Activated T-cell treated with anti-CD3 and anti-CD28 coated beads, Interleukin-2, amount 50 U/mL, for 1 hour (primary cell): ENCODE results near the gene HSPA1L.
"Not testable (repeated sequence)": the region's sequence is repeated elsewhere in the genome, so short reads cannot be mapped to it uniquely, and the experiment has no call there.

Source experiments
- DNase-seq: peaks from one replicate; pipeline ENCODE4 v3.0.0-alpha.2; 2020

Gene HSPA1L

DNA sequence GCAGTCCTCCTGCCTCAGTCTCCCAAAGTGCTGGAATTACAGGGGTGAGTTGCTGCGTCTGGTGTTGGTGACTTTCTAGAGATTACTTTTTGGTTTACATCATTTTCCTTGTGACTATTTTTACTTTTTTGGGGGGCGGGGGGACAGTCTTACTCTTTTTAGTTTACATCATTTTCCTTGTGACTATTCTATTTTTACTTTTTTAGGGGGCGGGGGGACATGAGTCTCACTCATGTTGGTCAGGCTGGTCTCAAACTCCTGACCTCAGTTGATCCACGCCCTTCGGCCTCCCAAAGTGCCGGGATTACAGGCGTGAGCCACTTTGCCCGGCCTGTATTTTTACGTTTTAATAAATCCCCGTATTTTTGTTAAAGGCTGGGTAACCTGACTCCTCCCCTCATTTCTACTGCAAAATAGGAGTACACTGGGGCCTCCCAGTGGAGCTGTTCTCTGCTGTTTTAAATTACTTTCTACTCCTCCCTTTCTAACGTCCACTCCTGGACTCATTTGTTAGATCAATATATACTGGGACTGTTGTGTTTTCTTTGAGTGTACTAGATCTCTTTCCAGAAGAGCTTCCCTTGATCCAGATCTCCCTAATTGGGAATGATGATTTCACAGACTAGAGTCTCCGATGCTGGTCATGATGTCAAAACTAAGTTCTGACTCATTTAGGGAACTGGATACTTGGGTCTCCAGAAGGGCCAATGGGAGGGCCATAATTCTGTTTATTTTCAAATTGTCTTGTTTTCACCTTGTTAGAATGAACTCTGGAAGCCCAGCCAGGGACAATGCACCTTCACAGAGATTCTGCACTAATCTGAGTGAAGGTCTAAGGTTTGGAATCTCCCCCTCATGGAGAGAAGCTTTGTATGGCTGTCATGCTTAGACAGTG lies 21.6 kb upstream of the HSPA1L start:
- no peak for DNase-seq

DNA sequence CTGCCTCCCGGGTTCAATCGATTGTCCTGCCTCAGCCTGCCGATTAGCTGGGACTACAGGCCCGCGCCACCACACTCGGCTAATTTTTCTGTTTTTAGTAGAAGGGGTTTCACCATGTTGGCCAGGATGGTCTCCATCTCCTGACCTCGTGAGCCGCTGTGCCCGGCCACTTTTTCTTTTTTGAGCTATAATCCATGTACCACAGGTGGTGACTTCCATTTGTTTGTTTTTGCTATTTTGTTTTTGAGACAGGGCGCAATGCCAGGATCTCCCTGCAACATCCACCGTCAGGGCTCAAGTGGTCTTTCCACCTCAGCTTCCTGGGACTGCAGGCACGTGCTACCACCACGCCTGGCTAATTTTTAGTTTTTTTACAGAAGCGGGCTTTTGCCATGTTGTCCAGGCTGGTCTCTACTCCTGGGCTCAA lies 21.0 kb upstream of the HSPA1L start:
- no peak for DNase-seq

DNA sequence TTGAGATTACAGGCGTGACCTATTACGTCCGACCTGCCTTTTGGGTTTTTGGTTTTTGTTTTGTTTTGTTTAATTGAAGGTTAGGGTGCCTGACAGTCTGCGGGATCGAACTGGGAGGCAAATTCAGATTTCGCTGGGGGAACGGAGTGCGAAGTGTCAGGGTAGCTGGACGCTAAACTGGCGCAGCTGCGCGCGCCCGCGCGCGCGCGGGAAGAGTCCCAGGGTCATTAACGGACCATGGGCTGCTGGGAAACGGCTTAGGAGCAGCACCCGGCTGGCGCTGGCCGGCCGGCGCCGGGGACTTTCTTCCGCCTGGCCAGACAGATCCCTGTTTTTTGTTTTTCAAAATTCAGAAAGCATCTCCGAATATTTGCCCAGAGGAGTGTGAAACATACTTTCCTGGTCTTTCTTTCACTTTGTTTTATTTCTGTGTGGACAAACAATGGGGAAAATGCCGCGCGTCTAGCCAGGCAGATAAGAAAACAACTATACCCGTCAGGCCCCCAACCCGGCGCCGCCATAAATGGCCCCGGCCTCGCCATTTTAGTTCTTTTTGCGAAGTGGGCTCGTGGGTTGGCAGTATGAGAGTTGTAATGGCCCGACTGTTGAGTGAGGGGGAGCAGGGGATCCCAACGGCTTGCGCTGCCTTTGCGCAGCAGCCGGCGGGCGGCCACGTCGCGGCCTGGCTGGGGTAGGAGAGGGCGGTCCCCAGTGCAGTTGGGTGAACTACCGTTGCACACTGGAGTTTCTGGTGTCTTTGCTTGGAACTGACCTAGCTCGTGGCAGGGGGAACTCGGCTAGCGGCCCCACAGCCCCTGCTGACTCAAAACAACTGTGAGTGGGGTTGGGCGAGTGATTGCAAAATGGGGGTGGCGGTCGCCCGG lies 19.5 kb upstream of the HSPA1L start:
- DNase-seq: peak; percentile 86

DNA sequence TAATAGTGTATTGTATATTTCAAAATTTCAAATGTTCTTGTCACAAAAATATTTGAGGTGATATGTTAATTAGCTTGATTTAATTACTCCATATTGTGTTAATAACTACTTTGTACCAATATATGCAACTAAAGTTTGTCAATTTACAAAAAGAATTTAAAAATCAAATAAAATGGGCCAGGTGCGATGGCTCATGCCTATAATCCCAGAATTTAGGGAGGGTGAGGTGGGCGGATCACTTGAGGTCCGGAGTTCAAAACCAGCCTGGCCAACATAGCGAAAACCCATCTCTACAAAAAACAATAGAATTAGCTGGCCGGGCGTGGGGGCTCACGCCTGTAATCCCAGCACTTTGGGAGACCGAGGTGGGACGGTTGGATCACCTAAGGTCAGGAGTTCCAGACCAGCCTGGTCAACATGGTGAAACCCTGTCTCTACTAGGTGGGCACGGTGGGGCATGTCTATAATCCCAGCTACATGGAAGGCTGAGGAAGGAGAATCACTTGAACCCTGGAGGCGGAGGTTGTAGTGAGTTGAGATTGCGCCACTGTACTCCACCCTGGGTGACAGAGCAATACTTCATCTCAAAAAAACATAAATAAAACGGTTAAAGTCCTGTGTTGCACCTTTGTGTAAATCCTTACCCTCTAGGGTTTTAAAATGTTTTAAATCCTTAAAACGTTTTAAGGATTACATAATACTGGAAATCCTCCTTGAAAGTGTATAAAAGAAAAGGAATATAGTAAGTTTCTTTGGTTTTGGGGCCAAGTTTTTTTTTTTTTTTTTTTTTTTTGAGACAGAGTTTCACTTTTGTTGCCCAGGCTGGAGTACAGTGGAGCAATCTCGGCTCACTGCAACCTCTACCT lies 16.5 kb upstream of the HSPA1L start:
- DNase-seq: no peak

DNA sequence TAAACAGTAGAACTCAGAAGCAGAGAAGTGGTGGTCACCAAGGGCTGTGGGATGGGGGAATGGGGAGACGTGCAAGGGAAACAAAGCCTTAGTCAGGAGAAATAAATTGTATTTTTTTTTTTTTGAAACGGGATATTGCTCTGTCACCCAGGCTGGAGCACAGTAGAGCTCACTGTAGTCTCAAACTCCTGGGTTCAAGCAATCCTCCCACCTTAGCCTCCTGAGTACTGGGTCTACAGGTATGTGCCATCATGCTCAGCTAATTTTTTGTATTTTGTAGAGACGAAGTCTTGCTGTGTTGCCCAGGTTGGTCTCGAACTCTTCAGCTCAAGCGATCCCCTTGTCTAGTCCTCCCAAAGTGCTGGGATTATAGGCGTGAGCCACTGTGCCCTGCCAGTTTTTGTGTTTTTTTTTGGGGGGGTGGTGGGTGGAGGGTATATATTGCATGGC lies 15.8 kb upstream of the HSPA1L start:
- DNase-seq: no peak

DNA sequence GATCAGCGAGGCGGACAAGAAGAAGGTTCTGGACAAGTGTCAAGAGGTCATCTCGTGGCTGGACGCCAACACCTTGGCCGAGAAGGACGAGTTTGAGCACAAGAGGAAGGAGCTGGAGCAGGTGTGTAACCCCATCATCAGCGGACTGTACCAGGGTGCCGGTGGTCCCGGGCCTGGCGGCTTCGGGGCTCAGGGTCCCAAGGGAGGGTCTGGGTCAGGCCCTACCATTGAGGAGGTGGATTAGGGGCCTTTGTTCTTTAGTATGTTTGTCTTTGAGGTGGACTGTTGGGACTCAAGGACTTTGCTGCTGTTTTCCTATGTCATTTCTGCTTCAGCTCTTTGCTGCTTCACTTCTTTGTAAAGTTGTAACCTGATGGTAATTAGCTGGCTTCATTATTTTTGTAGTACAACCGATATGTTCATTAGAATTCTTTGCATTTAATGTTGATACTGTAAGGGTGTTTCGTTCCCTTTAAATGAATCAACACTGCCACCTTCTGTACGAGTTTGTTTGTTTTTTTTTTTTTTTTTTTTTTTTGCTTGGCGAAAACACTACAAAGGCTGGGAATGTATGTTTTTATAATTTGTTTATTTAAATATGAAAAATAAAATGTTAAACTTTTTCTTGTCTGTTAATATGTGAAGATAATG lies 14.7 kb upstream of the HSPA1L start:
- DNase-seq: no peak

DNA sequence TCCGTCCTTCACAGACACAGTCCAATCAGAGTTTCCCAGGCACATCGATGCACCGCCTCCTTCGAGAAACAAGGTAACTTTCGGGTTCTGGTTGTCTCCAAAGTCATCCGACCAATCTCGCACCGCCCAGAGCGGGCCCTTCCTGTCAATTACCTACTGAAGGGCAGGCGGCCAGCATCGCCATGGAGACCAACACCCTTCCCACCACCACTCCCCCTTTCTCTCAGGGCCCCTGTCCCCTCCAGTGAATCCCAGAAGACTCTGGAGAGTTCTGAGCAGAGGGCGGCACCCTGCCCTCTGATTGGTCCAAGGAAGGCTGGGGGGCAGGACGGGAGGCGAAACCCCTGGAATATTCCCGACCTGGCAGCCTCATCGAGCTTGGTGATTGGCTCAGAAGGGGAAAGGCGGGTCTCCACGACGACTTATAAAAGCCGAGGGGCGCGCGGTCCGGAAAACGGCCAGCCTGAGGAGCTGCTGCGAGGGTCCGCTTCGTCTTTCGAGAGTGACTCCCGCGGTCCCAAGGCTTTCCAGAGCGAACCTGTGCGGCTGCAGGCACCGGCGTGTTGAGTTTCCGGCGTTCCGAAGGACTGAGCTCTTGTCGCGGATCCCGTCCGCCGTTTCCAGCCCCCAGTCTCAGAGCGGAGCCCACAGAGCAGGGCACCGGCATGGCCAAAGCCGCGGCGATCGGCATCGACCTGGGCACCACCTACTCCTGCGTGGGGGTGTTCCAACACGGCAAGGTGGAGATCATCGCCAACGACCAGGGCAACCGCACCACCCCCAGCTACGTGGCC lies 12.4 kb upstream of the HSPA1L start, which contains the start of gene HSPA1B:
Gene HSPA1B (plus strand): TSS at position 453 of the 794 bp plus-strand sequence. CDS start 213 bp downstream, at position 666.
- peak; percentile 82 for DNase-seq

DNA sequence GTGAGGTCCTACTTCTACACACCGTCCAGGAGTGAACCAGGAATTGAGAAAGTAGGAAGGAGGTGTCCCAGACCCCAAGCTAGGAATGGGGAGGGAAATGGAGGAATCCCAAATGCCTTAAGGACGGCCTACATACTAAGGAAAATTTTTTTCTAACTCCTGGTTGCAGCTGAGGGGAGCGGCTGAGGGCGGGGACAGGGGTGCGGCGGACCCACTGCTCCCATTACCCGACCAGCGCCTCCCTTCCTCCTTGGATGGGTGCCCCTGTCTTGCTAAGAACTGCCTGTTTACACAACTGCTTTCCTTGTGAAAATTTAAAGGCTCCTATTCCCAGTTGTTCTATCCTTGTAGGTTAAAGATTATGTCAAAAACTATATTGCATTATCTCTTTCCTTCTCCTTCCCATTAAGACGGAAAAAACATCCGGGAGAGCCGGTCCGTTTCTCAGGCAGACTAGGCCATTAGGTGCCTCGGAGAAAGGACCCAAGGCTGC lies 11.8 kb upstream of the HSPA1L start:
- peak; percentile 42 for DNase-seq

DNA sequence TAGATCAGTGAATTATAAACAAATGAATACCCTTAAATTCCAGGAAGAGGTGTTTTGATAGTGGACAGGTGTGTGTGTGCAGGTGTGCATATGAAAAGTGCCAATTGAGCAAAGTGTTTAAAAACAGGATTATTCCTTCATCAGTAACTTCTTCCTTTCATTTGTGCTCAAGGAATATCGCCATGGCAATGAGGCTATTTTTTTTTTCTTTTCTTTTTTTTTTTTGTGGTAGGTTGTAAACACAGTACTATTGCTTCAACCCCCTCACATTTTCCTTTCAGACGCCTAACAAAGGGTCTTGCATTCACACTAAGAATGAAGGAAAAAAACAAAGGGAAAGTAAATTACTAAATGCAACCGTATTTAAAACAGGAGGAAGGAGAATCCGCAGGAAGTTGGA lies 10.5 kb upstream of the HSPA1L start:
- DNase-seq: no peak

DNA sequence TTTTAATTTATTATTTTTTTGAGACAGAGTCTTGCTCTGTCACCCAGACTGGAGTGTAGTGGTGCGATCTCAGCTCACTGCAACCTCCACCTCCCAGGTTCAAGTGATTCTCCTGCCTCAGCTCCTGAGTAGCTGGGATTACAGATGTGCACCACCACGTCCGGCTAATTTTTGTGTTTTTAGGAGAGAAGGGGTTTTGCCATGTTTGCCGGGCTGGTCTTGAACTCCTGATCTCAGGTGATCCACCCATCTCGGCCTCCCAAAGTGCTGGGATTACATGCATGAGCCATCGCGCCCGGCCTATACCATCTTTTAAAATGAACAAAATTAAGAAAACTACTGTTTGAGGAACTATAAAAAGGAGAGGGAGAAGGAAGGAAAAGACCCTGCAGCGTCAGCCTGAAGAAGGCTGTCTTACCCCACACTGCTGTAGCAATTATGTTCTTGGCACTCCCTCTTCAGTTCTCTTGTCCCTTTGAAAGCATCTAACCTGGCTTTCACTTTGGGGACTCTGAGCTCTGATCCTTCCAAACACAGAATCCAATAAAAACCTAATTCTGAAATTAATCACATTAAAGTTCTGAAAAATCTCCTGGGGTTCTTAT lies 8.6 kb upstream of the HSPA1L start:
- not testable (repeated sequence) for DNase-seq

DNA sequence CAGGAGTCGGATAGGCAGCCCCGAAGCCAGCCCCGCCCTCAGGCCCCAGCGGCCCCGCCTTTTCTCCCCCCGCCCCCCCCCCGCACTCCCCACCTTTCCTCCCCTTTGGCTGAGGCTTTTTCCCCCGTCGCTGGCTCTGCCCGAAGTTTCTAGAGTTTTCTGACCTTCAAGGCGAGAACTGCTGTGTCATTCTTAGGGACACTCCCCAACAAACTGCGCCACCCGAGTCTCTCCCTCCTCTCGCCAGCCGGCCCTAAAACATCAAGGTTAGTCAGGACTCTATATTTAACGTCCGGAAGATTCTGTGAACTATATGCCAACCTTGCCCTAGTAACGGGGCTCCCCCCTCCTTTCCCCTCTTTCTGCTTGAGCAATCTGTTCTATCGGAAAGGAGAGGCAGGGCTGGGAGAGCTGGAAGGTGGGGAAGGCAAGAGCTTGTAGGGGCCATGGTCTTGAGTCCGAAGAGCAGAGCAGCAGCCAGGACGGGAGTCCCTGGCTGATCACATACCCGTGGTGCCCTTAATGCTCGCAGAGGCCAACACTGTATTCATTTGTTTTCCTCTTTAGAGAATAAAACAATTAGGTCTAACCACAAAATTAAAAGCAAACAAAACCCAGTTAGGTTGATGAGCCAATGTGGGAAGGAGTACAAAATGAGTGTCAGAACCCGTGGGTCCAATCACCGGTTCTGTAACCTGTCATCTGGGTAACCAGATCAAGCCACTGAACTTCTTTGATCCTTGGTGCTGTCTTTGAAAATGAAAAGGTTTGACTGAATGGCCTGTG lies 7.1 kb upstream of the HSPA1L start:
- DNase-seq: peak; percentile 67

DNA sequence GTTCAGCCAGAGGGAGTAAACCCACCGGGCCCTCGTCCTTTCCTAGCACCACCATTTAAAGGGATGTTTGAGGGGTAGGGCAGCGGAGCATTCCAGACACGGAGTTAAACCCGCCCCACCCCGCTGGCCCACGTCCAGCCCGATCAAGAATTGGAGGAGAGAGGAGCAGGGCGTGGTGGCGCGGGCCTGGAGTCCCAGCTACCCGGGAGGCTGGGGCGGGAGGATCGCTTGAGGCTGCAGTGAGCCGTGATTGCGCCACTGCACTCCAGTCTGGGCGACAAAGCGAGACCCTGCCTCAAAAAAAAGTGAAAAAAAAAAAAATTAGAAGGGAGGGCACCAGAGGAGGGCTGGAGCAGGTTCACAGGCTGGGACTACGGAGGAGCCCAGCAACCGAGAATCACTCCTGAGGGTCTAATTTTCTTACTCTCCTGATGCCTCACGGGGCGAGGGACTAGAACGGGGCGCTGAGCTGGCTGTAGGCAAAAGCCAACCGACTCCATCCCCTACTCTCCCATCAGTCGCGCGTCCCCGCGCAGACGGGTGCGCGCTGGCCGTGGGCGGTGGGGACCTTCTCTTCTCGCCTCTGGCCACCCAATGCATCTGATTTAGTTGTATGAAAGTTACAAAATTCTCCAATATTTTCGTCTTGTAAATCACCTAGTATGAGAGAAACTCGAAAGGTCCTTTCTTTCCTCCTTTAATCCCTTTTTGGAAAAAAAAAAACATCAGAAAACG lies 6.4 kb upstream of the HSPA1L start:
- peak; percentile 58 for DNase-seq

DNA sequence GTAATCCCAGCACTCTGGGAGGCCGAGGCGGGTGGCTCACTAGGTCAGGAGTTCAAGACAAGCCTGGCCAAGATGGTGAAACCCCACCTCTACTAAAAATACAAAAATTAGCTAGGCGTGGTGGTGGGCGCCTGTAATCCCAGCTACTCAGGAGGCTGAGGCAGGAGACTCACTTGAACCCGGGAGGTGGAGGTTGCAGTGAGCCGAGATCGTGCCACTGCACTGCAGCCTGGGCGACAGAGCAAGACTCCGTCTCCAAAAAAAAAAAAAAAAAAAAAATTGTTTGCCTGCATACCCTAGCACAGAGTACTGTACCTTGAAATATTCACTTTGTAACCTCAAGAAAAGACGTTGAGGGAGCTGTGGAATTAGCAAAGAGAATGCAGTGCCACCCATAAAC lies 5.3 kb upstream of the HSPA1L start:
- DNase-seq: not testable (repeated sequence)

DNA sequence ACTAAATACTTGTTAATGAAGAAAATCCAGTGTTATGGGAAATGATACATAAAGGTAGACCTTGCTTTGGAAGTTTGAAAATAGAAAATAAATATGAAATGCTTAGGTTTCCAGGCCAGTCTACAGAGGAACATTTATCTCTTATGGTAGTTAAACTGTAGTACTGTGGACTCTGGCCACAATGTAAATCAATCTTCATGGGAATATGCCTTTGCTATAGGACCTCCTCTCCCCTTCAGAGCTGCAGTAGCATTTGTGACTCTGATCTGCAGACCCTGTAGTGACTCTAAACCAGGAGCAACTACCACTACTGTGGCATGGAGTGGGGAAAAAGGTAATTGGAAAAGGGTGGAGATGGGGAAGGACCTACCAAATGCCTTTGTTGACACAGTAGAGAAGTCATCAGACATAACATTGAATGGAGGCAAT lies 4.8 kb upstream of the HSPA1L start:
- no peak for DNase-seq

DNA sequence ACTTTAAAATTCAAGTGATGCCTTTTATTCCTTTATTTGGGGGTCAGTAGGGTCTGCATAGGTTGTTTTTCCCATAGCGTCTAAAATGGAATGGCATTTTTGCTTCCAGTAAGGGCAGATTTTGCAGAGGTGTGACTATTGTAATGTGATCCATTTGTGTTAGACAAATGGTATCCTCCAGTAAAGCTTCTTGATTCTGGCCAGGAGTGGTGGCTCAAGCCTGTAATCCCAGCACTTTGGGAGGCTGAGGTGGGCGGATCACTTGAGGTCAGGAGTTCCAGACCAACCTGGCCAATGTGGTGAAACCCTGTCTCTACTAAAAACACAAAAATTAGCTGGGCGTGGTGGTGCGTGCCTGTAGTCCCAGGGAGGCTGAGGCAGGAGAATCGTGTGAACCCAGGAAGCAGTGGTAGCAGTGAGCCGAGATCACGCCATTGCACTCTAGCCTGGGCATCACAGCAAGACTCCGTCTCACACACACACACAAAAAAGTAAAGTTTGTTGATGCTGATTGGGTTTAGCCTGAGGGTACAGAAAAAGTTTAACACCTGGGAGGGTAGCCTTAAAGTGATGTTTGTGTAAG lies 2.9 kb upstream of the HSPA1L start:
- not testable (repeated sequence) for DNase-seq

DNA sequence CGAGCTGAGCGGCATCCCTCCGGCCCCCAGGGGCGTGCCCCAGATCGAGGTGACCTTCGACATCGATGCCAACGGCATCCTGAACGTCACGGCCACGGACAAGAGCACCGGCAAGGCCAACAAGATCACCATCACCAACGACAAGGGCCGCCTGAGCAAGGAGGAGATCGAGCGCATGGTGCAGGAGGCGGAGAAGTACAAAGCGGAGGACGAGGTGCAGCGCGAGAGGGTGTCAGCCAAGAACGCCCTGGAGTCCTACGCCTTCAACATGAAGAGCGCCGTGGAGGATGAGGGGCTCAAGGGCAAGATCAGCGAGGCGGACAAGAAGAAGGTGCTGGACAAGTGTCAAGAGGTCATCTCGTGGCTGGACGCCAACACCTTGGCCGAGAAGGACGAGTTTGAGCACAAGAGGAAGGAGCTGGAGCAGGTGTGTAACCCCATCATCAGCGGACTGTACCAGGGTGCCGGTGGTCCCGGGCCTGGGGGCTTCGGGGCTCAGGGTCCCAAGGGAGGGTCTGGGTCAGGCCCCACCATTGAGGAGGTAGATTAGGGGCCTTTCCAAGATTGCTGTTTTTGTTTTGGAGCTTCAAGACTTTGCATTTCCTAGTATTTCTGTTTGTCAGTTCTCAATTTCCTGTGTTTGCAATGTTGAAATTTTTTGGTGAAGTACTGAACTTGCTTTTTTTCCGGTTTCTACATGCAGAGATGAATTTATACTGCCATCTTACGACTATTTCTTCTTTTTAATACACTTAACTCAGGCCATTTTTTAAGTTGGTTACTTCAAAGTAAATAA lies 2.2 kb upstream of the HSPA1L start:
- peak; percentile 55 for DNase-seq

DNA sequence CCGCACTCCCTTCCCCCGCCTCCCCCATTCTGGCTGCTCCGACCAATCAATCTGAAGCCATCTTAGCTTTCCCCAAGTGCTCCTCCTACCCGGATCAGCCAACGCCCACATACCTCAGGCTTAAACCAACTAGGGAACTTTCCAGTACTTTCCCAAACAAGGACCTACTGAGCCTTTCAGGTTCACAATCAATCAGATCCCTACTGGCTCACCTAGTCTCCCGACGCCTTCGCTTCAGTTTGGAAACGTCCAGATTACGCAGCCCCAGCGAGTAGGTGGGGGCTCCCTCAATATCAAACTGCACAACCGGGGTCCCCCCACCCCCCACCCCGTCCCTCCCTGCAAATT lies 432 bp downstream of the HSPA1L start:
- peak; percentile 61 for DNase-seq

DNA sequence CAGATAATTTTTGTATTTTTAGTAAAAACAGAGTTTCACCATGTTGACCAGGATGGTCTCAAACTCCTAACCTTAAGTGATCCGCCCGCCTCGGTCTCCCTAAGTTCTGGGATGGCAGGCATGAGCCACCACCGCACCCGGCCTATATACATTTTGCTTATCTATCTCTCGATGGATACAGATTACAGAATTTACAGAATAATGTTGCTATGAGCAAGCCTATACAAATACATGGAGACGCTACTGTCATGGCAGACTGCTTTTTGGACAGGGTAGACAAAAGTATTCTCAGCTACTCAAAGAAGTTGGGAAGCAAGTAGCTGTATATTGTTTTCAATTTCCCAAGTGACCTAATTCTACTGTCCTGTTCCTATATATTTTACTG lies 1.6 kb downstream of the HSPA1L start:
- DNase-seq: no peak
